ENCODE measurements around the gene KISS1R.

Gene KISS1R

DNA sequence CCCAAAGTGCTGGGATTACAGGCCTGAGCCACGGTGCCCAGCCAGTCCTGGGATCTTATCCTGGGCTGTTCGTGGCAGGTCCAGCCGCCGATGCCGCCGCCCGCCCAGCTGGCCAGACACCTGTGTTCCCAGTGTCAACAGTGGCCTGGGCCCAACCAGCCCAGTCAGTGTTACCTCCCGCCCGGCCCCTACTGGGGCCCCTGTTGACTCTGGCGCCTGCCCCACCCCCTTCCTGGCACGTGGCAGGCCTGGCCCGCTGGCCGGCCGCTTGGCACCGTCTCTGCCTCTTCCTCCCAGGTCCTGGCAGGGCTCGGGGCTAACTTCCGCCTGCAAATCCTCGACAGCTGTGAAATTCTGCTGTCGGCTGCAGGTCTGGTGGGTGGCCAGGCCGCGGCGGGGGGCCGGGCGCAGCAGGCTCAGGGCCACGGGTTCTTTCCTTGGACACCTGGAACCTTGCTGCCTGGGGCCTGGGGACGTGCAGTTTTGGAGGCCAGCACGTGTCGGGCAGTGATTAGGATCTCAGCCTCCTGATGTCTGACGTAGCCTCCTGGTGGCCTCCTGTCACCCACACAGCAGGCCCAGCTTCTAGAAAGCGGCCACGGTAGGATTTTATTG is 17.8 kb downstream of the KISS1R start:
- H3K36me3 ChIP-seq (ENCODE audit: control insufficient read depth, insufficient read depth, low read length) = peaks cover 9% of the 10 kb centered on the region

DNA sequence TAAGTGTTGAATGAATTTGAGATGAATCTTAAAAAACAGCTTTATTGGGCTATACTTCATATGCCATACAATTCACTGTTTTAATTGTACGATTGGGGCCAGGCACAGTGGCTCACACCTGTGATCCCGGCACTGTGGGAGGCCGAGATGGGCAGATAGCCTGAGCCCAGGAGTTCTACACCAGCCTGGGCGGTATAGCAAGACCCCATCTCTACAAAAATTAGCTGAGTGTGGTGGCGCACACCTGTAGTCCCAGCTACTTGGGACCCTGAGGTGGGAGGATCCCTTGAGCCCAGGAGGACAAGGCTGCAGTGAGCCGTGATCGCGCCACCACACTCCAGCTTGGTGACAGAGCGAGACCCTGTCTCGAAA is 19.0 kb downstream of the KISS1R start:
- Histone ChIP-seq H4K5ac (ENCODE audit: low read length) (no peak overlapping the region), H3K4ac (ENCODE audit: low read depth, low read length) (no peak overlapping the region), H3K4me2 (ENCODE audit: low read length) (no peak overlapping the region), H3K4me3 (ENCODE audit: low read length) (no peak overlapping the region), H2AK5ac (ENCODE audit: low read length) (no peak overlapping the region), H2BK5ac (ENCODE audit: low read length) (no peak overlapping the region), H3K79me2 (ENCODE audit: control insufficient read depth, insufficient read depth, low read length) (peaks cover 75% of the 10 kb centered on the region), H2BK120ac (ENCODE audit: low read depth, low read length) (no peak overlapping the region), H4K8ac (ENCODE audit: low read depth, low read length) (no peak overlapping the region), H3K23ac (ENCODE audit: low read length) (no peak overlapping the region), H3K9ac (ENCODE audit: low read length) (no peak overlapping the region), H3K27ac (ENCODE audit: low read depth, low read length) (no peak overlapping the region), H3K56ac (ENCODE audit: low read length) (no peak overlapping the region), H2BK15ac (replicated peaks; ENCODE audit: low read depth) (no peak overlapping the region), H3K27me3 (ENCODE audit: insufficient read depth, low read length, poor library complexity) (no peaks in the 10 kb centered on the region), H3K4me1 (ENCODE audit: control insufficient read depth, low read depth, low read length) (no peaks in the 10 kb centered on the region), H3K18ac (ENCODE audit: low read length) (no peak overlapping the region), H3K79me1 (ENCODE audit: low read length) (peaks cover 10% of the 10 kb centered on the region), H3K36me3 (ENCODE audit: control insufficient read depth, insufficient read depth, low read length) (peaks cover 9% of the 10 kb centered on the region)
- DNase-seq = no peak
- no CpG with 5 or more reads among the region's 10 CpGs for WGBS (ENCODE audit: extremely low coverage, insufficient coverage, low lambda C conversion rate)

More for the DNA sequence above, 17.8 kb downstream of the KISS1R start:
- Histone ChIP-seq H3K79me2 (ENCODE audit: control insufficient read depth, insufficient read depth, low read length) (peaks cover 67% of the 10 kb centered on the region), H3K4me3 (ENCODE audit: low read length) (no peak overlapping the region), H3K79me1 (ENCODE audit: low read length) (peaks cover 10% of the 10 kb centered on the region), H3K4me2 (ENCODE audit: low read length) (no peak overlapping the region), H2AK5ac (ENCODE audit: low read length) (no peak overlapping the region), H2BK5ac (ENCODE audit: low read length) (no peak overlapping the region), H3K9ac (ENCODE audit: low read length) (no peak overlapping the region), H2BK15ac (replicated peaks; ENCODE audit: low read depth) (no peak overlapping the region), H3K4ac (ENCODE audit: low read depth, low read length) (no peak overlapping the region), H3K27ac (ENCODE audit: low read depth, low read length) (no peak overlapping the region), H3K23ac (ENCODE audit: low read length) (no peak overlapping the region), H3K27me3 (ENCODE audit: insufficient read depth, low read length, poor library complexity) (no peaks in the 10 kb centered on the region), H4K5ac (ENCODE audit: low read length) (no peak overlapping the region), H3K18ac (ENCODE audit: low read length) (no peak overlapping the region), H3K4me1 (ENCODE audit: control insufficient read depth, low read depth, low read length) (no peaks in the 10 kb centered on the region), H3K56ac (ENCODE audit: low read length) (no peak overlapping the region), H4K8ac (ENCODE audit: low read depth, low read length) (no peak overlapping the region), H2BK120ac (ENCODE audit: low read depth, low read length) (no peak overlapping the region)
- no CpG with 5 or more reads among the region's 31 CpGs for WGBS (ENCODE audit: extremely low coverage, insufficient coverage, low lambda C conversion rate)
- no peak for DNase-seq

GRCh38 chr19:937259-937694 is 20.1 kb downstream of the KISS1R start:
- H2BK15ac ChIP-seq (replicated peaks; ENCODE audit: low read depth) = no peak overlapping the region
- no peak overlapping the region for H3K4ac ChIP-seq (ENCODE audit: low read depth, low read length)
- no peak overlapping the region for H2BK120ac ChIP-seq (ENCODE audit: low read depth, low read length)
- no peak overlapping the region for H2BK5ac ChIP-seq (ENCODE audit: low read length)
- no peak overlapping the region for H3K4me3 ChIP-seq (ENCODE audit: low read length)
- H3K36me3 ChIP-seq (ENCODE audit: control insufficient read depth, insufficient read depth, low read length) = peaks cover 9% of the 10 kb centered on the region
- no peak overlapping the region for H4K8ac ChIP-seq (ENCODE audit: low read depth, low read length)
- DNase-seq = no peak
- H3K23ac ChIP-seq (ENCODE audit: low read length) = no peak overlapping the region
- no peaks in the 10 kb centered on the region for H3K27me3 ChIP-seq (ENCODE audit: insufficient read depth, low read length, poor library complexity)
- no peak overlapping the region for H3K9ac ChIP-seq (ENCODE audit: low read length)
- no peak overlapping the region for H3K56ac ChIP-seq (ENCODE audit: low read length)
- H3K27ac ChIP-seq (ENCODE audit: low read depth, low read length) = no peak overlapping the region
- H3K79me2 ChIP-seq (ENCODE audit: control insufficient read depth, insufficient read depth, low read length) = peaks cover 75% of the 10 kb centered on the region
- H3K18ac ChIP-seq (ENCODE audit: low read length) = no peak overlapping the region
- no peak overlapping the region for H2AK5ac ChIP-seq (ENCODE audit: low read length)
- no peak overlapping the region for H4K5ac ChIP-seq (ENCODE audit: low read length)
- no peaks in the 10 kb centered on the region for H3K4me1 ChIP-seq (ENCODE audit: control insufficient read depth, low read depth, low read length)
- H3K79me1 ChIP-seq (ENCODE audit: low read length) = peaks cover 9% of the 10 kb centered on the region
- no CpG with 5 or more reads among the region's 16 CpGs for WGBS (ENCODE audit: extremely low coverage, insufficient coverage, low lambda C conversion rate)
- no peak overlapping the region for H3K4me2 ChIP-seq (ENCODE audit: low read length)

DNA sequence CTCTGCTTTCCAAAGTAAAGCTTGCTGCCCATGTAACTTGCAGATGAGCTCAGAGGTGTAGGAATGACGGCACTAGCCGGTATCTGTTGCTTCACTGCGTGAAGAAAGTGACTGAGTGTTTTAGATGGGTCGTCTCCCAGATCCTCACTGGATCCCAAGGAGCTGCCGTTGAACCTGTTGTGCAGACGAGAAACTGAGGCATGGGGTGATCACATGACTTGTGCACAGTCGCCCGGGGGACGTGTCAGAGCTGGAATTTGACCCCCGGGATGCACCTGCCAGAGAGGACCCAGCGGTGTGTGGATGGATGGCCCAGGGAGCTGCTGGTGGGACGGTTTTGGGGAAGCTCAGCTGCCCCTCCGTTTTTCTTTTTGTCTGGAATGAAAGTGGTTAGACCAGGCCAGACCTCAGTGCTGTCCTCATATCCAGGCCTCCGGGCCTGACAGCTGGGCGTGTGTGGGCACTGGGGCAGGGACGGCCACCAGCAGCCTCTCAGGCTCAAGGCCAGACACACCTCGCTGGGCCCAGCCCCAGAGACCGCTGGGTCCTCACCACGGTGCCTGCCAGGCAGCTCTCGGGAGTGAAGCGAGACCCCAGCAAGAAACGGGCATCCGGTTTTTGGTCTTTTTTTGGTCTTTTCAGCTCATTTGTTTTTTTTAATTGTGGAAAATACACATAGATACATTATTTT is 21.2 kb downstream of the KISS1R start:
- Histone ChIP-seq H3K9ac (ENCODE audit: low read length) (no peak overlapping the region), H3K27ac (ENCODE audit: low read depth, low read length) (no peak overlapping the region), H4K8ac (ENCODE audit: low read depth, low read length) (no peak overlapping the region), H4K5ac (ENCODE audit: low read length) (no peak overlapping the region), H3K4me2 (ENCODE audit: low read length) (no peak overlapping the region), H3K4me1 (ENCODE audit: control insufficient read depth, low read depth, low read length) (no peaks in the 10 kb centered on the region), H3K36me3 (ENCODE audit: control insufficient read depth, insufficient read depth, low read length) (peaks cover 11% of the 10 kb centered on the region), H2AK5ac (ENCODE audit: low read length) (no peak overlapping the region), H2BK15ac (replicated peaks; ENCODE audit: low read depth) (no peak overlapping the region), H3K4me3 (ENCODE audit: low read length) (no peak overlapping the region), H3K18ac (ENCODE audit: low read length) (no peak overlapping the region), H2BK5ac (ENCODE audit: low read length) (no peak overlapping the region), H3K79me1 (ENCODE audit: low read length) (peaks cover 8% of the 10 kb centered on the region), H3K4ac (ENCODE audit: low read depth, low read length) (no peak overlapping the region), H3K23ac (ENCODE audit: low read length) (no peak overlapping the region), H3K27me3 (ENCODE audit: insufficient read depth, low read length, poor library complexity) (no peaks in the 10 kb centered on the region), H3K56ac (ENCODE audit: low read length) (no peak overlapping the region), H2BK120ac (ENCODE audit: low read depth, low read length) (no peak overlapping the region), H3K79me2 (ENCODE audit: control insufficient read depth, insufficient read depth, low read length) (peaks cover 67% of the 10 kb centered on the region)
- DNase-seq = no peak
- no CpG with 5 or more reads among the region's 23 CpGs for WGBS (ENCODE audit: extremely low coverage, insufficient coverage, low lambda C conversion rate)

- no peak overlapping the region for H2AK5ac ChIP-seq (ENCODE audit: low read length)
- no peak overlapping the region for H3K9ac ChIP-seq (ENCODE audit: low read length)
- H3K4me1 ChIP-seq (ENCODE audit: control insufficient read depth, low read depth, low read length) = no peaks in the 10 kb centered on the region
- no peak overlapping the region for H4K8ac ChIP-seq (ENCODE audit: low read depth, low read length)
- H3K4ac ChIP-seq (ENCODE audit: low read depth, low read length) = no peak overlapping the region
- no peak overlapping the region for H3K4me3 ChIP-seq (ENCODE audit: low read length)
- no peak overlapping the region for H3K4me2 ChIP-seq (ENCODE audit: low read length)
- no peak overlapping the region for H3K27ac ChIP-seq (ENCODE audit: low read depth, low read length)
- no CpG with 5 or more reads among the region's 22 CpGs for WGBS (ENCODE audit: extremely low coverage, insufficient coverage, low lambda C conversion rate)
- no peak overlapping the region for H3K23ac ChIP-seq (ENCODE audit: low read length)
- H2BK15ac ChIP-seq (replicated peaks; ENCODE audit: low read depth) = no peak overlapping the region
- no peaks in the 10 kb centered on the region for H3K27me3 ChIP-seq (ENCODE audit: insufficient read depth, low read length, poor library complexity)
- H4K5ac ChIP-seq (ENCODE audit: low read length) = no peak overlapping the region
- DNase-seq = no peak
- no peak overlapping the region for H3K18ac ChIP-seq (ENCODE audit: low read length)
- peaks cover 8% of the 10 kb centered on the region for H3K79me1 ChIP-seq (ENCODE audit: low read length)
- H2BK120ac ChIP-seq (ENCODE audit: low read depth, low read length) = no peak overlapping the region
- peaks cover 13% of the 10 kb centered on the region for H3K36me3 ChIP-seq (ENCODE audit: control insufficient read depth, insufficient read depth, low read length)
- H3K79me2 ChIP-seq (ENCODE audit: control insufficient read depth, insufficient read depth, low read length) = peaks cover 65% of the 10 kb centered on the region
- H3K56ac ChIP-seq (ENCODE audit: low read length) = no peak overlapping the region
- no peak overlapping the region for H2BK5ac ChIP-seq (ENCODE audit: low read length)
These were observed 22.3 kb downstream of the KISS1R start for GRCh38 chr19:939439-939838.

Measured in mesendoderm (in vitro differentiated cells).